HG02763 (cell line): ENCODE results near the gene MRPL40.

Experiments
- ATAC-seq: cut with Tn5 transposase; IDR thresholded peaks from one replicate; pipeline ENCODE4 v1.9.1; 2021; ENCODE audit warnings: mild to moderate bottlenecking, moderate library complexity; ENCODE audit not compliant: unreplicated experiment

Gene MRPL40

GRCh38 chr22:19432133-19432851 is at the start of gene MRPL40:
Gene MRPL40 (plus strand): TSS chr22:19432545. CDS start chr22:19432555, 10 bp downstream.
- ATAC-seq, result peak; percentile 80

- no peak for ATAC-seq
Observed at GRCh38 chr22:19383292-19383691, 49.1 kb upstream of the MRPL40 start.

- ATAC-seq, result no peak
Observed at GRCh38 chr22:19385221-19385906, 47.0 kb upstream of the MRPL40 start.

GRCh38 chr22:19386248-19386647 is 46.1 kb upstream of the MRPL40 start:
- no peak for ATAC-seq

- ATAC-seq, result no peak
Observed at GRCh38 chr22:19387038-19387437, 45.3 kb upstream of the MRPL40 start.

GRCh38 chr22:19387575-19387974 is 44.8 kb upstream of the MRPL40 start:
- ATAC-seq, result no peak

- ATAC-seq, result no peak
Observed at GRCh38 chr22:19393704-19394103, 38.6 kb upstream of the MRPL40 start.

GRCh38 chr22:19394274-19395050 is 37.9 kb upstream of the MRPL40 start:
- ATAC-seq, result no peak

GRCh38 chr22:19395276-19395675 is 37.1 kb upstream of the MRPL40 start:
- ATAC-seq, result no peak

GRCh38 chr22:19396561-19396933 is 35.8 kb upstream of the MRPL40 start:
- ATAC-seq, result no peak

- ATAC-seq, result no peak
Observed at GRCh38 chr22:19396934-19397733, 35.2 kb upstream of the MRPL40 start.

- ATAC-seq, result no peak
Observed at GRCh38 chr22:19397734-19398104, 34.6 kb upstream of the MRPL40 start.

- no peak for ATAC-seq
Observed at GRCh38 chr22:19398206-19398605, 34.1 kb upstream of the MRPL40 start.

- no peak for ATAC-seq
Observed at GRCh38 chr22:19398652-19399051, 33.7 kb upstream of the MRPL40 start.

- ATAC-seq, result no peak
Observed at GRCh38 chr22:19400881-19401280, 31.5 kb upstream of the MRPL40 start.

- ATAC-seq, result no peak
Observed at GRCh38 chr22:19401483-19401882, 30.9 kb upstream of the MRPL40 start.

GRCh38 chr22:19402642-19403191 is 29.6 kb upstream of the MRPL40 start:
- no peak for ATAC-seq

GRCh38 chr22:19404676-19405075 is 27.7 kb upstream of the MRPL40 start:
- no peak for ATAC-seq

- ATAC-seq, result no peak
Observed at GRCh38 chr22:19405133-19405532, 27.2 kb upstream of the MRPL40 start.

GRCh38 chr22:19405652-19406051 is 26.7 kb upstream of the MRPL40 start:
- ATAC-seq, result no peak
